ENCODE results near the gene THAP7. TPM values are rescaled to one million over a fixed set of nuclear protein-coding genes. Genes with fewer than 3 reads are reported as not detected.

Gene THAP7
- total and polyA plus RNA-seq, 2 experiments from 2014 or later: 21.8 to 25.9 TPM

DNA sequence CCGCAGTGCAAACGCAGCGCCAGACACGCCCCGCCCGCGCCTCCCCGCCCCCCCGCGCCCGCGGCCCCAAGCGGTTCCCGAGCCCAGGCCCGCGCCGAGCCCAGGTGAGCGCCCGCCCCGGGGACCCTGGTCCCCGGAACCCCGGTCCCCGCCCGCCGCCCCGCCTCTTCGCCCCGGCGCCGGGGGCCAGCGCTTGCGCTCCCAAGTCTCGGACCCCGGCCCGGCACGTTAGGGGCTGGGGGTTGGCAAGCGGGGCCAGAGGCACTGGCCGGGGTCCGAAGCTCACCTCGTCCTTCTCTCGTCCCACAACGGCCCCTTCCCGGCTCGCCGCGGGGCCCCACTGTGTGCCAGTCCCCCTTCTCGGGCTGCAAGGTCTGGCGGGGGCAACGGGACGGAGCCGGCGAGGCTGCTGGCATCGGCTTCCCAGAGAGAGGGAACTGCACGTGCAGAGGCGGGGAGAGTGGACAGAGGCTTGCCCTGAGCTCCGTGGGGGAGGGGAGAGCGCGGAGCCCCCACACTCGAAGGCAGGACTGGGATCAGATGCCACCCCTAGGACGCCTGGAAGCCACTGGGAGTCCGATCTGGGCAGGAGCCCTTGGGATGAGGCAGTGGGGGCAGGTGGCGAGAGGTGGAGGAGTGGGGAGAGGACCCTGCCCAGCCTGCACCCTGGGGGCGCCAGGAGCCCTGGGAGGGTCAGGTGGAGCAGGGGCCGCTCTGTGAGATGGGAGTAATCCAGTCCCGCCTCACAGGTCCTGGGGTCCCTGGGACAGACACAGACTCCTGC lies 36.6 kb downstream of the THAP7 start:
- Mint-ChIP-seq H3K9me3 (no peaks in the 10 kb centered on the region), H3K4me3 (peak overlapping the region; percentile 59; the same call in 2 of the 3 replicates), H3K27ac (no peak overlapping the region), H3K4me1 (peaks cover 22% of the 10 kb centered on the region), H3K27me3 (ENCODE audit: insufficient read depth, low read depth, poor library complexity) (peaks cover 69% of the 10 kb centered on the region), H3K36me3 (ENCODE audit: low read depth) (no peaks in the 10 kb centered on the region; the same call in 2 of the 3 replicates)
- H3K27me3 ChIP-seq (ENCODE audit: insufficient read depth): peaks cover 82% of the 10 kb centered on the region
- peak overlapping the region; percentile 84 for H2AFZ ChIP-seq
- H3K4me2 ChIP-seq: peak overlapping the region; percentile 85
- H3K4me1 ChIP-seq (ENCODE audit: insufficient read depth): peaks cover 3% of the 10 kb centered on the region; the same call in 1 of the 2 replicates
- TF ChIP-seq, protein P1, sequence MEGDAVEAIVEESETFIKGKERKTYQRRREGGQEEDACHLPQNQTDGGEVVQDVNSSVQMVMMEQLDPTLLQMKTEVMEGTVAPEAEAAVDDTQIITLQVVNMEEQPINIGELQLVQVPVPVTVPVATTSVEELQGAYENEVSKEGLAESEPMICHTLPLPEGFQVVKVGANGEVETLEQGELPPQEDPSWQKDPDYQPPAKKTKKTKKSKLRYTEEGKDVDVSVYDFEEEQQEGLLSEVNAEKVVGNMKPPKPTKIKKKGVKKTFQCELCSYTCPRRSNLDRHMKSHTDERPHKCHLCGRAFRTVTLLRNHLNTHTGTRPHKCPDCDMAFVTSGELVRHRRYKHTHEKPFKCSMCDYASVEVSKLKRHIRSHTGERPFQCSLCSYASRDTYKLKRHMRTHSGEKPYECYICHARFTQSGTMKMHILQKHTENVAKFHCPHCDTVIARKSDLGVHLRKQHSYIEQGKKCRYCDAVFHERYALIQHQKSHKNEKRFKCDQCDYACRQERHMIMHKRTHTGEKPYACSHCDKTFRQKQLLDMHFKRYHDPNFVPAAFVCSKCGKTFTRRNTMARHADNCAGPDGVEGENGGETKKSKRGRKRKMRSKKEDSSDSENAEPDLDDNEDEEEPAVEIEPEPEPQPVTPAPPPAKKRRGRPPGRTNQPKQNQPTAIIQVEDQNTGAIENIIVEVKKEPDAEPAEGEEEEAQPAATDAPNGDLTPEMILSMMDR (conservative IDR thresholded peaks at IDR 0.05; ENCODE audit: low read depth in 2 of 2): no peak
- TF ChIP-seq EZH2 (IDR thresholded peaks at IDR 0.05; ENCODE audit: low read depth, unreplicated experiment) (peak; percentile 78), JUNB (IDR thresholded peaks at IDR 0.05; ENCODE audit: unreplicated experiment) (no peak)
- no peaks in the 10 kb centered on the region for H3K9me2 ChIP-seq (ENCODE audit: insufficient read depth)
- no peaks in the 10 kb centered on the region for H3K79me2 ChIP-seq (replicated peaks; ENCODE audit: insufficient read depth)
- no peak overlapping the region for H3K27ac ChIP-seq (ENCODE audit: low read depth)
- H3F3A ChIP-seq (replicated peaks; ENCODE audit: low read depth): no peaks in the 10 kb centered on the region
- DNase-seq (ENCODE audit: low spot score) (no peak), ATAC-seq (peak; percentile 2; the same call in 2 of the 3 replicates)
- H3K4me3 ChIP-seq: peak overlapping the region; percentile 52
- H3K36me3 ChIP-seq (ENCODE audit: insufficient read depth): no peaks in the 10 kb centered on the region
- peaks cover 3% of the 10 kb centered on the region; the same call in 1 of the 2 replicates for H4K20me1 ChIP-seq (replicated peaks; ENCODE audit: insufficient read depth)

DNA sequence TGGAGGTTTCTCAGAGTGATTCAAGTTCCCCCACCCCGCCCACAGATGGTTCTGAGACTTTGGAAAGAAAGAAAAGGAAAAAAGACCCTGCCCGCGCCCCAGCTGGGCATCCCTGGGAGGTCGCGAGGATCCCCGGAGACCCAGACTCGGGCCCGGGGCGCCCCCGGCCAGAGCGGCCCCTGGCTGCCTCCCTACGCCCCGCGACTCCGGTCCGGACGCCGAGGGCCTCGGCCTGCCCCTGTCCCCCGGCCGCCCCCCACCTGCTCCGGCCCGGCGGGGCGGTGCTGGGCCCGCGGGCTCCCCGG lies 37.2 kb downstream of the THAP7 start:
- Mint-ChIP-seq H3K27ac (no peak overlapping the region), H3K27me3 (ENCODE audit: insufficient read depth, low read depth, poor library complexity) (peaks cover 72% of the 10 kb centered on the region), H3K36me3 (ENCODE audit: low read depth) (no peaks in the 10 kb centered on the region; the same call in 2 of the 3 replicates), H3K9me3 (0 out of 3 replicates have a peak, but pooled peaks cover 2% of the 10 kb centered on the region), H3K4me3 (peak overlapping the region; percentile 78), H3K4me1 (peaks cover 22% of the 10 kb centered on the region)
- Histone ChIP-seq H3K27ac (ENCODE audit: low read depth) (no peak overlapping the region), H3K36me3 (ENCODE audit: insufficient read depth) (no peaks in the 10 kb centered on the region), H3K4me2 (peak overlapping the region; percentile 82), H3K9me2 (ENCODE audit: insufficient read depth) (no peaks in the 10 kb centered on the region), H3K4me1 (ENCODE audit: insufficient read depth) (peaks cover 3% of the 10 kb centered on the region; the same call in 1 of the 2 replicates), H2AFZ (0 out of 2 replicates have a peak overlapping the region, but pooled peaks have one; percentile 18), H3K4me3 (peak overlapping the region; percentile 55), H3F3A (replicated peaks; ENCODE audit: low read depth) (no peaks in the 10 kb centered on the region), H3K27me3 (ENCODE audit: insufficient read depth) (peaks cover 76% of the 10 kb centered on the region), H3K79me2 (replicated peaks; ENCODE audit: insufficient read depth) (no peaks in the 10 kb centered on the region), H4K20me1 (replicated peaks; ENCODE audit: insufficient read depth) (0 out of 2 replicates have a peak, but pooled peaks cover 3% of the 10 kb centered on the region)
- DNase-seq (ENCODE audit: low spot score) (no peak), ATAC-seq (no peak)
- TF ChIP-seq NANOG (IDR thresholded peaks at IDR 0.05; ENCODE audit: borderline replicate concordance) (no peak), ZNF114 (CRISPR knock-in tag; IDR thresholded peaks at IDR 0.05) (no peak), CREB1 (CRISPR knock-in tag; IDR thresholded peaks at IDR 0.05; ENCODE audit: low read depth) (no peak), ZNF331 (CRISPR knock-in tag; IDR thresholded peaks at IDR 0.05; ENCODE audit: low read depth) (no peak)
- TF ChIP-seq, protein P1 (conservative IDR thresholded peaks at IDR 0.05; ENCODE audit: low read depth in 2 of 2): no peak
- TF ChIP-seq, protein P2, sequence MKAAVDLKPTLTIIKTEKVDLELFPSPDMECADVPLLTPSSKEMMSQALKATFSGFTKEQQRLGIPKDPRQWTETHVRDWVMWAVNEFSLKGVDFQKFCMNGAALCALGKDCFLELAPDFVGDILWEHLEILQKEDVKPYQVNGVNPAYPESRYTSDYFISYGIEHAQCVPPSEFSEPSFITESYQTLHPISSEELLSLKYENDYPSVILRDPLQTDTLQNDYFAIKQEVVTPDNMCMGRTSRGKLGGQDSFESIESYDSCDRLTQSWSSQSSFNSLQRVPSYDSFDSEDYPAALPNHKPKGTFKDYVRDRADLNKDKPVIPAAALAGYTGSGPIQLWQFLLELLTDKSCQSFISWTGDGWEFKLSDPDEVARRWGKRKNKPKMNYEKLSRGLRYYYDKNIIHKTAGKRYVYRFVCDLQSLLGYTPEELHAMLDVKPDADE (IDR thresholded peaks at IDR 0.05): no peak
- TF ChIP-seq, protein P3, sequence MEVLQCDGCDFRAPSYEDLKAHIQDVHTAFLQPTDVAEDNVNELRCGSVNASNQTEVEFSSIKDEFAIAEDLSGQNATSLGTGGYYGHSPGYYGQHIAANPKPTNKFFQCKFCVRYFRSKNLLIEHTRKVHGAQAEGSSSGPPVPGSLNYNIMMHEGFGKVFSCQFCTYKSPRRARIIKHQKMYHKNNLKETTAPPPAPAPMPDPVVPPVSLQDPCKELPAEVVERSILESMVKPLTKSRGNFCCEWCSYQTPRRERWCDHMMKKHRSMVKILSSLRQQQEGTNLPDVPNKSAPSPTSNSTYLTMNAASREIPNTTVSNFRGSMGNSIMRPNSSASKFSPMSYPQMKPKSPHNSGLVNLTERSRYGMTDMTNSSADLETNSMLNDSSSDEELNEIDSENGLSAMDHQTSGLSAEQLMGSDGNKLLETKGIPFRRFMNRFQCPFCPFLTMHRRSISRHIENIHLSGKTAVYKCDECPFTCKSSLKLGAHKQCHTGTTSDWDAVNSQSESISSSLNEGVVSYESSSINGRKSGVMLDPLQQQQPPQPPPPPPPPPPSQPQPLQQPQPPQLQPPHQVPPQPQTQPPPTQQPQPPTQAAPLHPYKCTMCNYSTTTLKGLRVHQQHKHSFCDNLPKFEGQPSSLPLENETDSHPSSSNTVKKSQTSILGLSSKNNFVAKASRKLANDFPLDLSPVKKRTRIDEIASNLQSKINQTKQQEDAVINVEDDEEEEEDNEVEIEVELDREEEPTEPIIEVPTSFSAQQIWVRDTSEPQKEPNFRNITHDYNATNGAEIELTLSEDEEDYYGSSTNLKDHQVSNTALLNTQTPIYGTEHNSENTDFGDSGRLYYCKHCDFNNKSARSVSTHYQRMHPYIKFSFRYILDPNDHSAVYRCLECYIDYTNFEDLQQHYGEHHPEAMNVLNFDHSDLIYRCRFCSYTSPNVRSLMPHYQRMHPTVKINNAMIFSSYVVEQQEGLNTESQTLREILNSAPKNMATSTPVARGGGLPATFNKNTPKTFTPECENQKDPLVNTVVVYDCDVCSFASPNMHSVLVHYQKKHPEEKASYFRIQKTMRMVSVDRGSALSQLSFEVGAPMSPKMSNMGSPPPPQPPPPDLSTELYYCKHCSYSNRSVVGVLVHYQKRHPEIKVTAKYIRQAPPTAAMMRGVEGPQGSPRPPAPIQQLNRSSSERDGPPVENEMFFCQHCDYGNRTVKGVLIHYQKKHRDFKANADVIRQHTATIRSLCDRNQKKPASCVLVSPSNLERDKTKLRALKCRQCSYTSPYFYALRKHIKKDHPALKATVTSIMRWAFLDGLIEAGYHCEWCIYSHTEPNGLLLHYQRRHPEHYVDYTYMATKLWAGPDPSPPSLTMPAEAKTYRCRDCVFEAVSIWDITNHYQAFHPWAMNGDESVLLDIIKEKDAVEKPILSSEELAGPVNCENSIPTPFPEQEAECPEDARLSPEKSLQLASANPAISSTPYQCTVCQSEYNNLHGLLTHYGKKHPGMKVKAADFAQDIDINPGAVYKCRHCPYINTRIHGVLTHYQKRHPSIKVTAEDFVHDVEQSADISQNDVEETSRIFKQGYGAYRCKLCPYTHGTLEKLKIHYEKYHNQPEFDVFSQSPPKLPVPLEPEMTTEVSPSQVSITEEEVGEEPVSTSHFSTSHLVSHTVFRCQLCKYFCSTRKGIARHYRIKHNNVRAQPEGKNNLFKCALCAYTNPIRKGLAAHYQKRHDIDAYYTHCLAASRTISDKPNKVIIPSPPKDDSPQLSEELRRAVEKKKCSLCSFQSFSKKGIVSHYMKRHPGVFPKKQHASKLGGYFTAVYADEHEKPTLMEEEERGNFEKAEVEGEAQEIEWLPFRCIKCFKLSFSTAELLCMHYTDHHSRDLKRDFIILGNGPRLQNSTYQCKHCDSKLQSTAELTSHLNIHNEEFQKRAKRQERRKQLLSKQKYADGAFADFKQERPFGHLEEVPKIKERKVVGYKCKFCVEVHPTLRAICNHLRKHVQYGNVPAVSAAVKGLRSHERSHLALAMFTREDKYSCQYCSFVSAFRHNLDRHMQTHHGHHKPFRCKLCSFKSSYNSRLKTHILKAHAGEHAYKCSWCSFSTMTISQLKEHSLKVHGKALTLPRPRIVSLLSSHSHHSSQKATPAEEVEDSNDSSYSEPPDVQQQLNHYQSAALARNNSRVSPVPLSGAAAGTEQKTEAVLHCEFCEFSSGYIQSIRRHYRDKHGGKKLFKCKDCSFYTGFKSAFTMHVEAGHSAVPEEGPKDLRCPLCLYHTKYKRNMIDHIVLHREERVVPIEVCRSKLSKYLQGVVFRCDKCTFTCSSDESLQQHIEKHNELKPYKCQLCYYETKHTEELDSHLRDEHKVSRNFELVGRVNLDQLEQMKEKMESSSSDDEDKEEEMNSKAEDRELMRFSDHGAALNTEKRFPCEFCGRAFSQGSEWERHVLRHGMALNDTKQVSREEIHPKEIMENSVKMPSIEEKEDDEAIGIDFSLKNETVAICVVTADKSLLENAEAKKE (CRISPR knock-in tag; IDR thresholded peaks at IDR 0.05): no peak
